A549 (cell line): ENCODE results near the gene IMPG2.

Experiments
- CBX2 ChIP-seq: fragments of 200-600 bp; sonication (generic); IDR thresholded peaks from 2 replicates; pipeline ENCODE4 v1.6.1; 2016; ENCODE audit warnings: low read depth, mild to moderate bottlenecking, borderline replicate concordance
- CEBPB ChIP-seq, 2 experiments: fragments of >200 bp in 1 of 2; sonication (Bioruptor Twin) in 1 of 2; formaldehyde crosslinking in 1 of 2; IDR thresholded peaks; 2 replicates each; pipeline ENCODE4 v1.6.1; 2012 to 2016
- EP300 ChIP-seq, 2 experiments: fragments of >200 bp; sonication (Bioruptor Twin); formaldehyde crosslinking; IDR thresholded peaks; 2 replicates in 1 of 2; 3 replicates in 1 of 2; pipeline ENCODE4 v1.6.1; 2016 to 2017
- KDM1A ChIP-seq: fragments of 200-600 bp; sonication (generic); IDR thresholded peaks from 2 replicates; pipeline ENCODE4 v1.6.1; 2016; ENCODE audit warnings: low read depth, mild to moderate bottlenecking
- RCOR1 ChIP-seq: fragments of 150-350 bp; IDR thresholded peaks from 2 replicates; pipeline ENCODE4 v1.6.1; 2014; ENCODE audit warnings: antibody characterized with exemption, low read length, low read depth
- REST ChIP-seq: fragments of 200-600 bp; sonication (generic); IDR thresholded peaks from 2 replicates; pipeline ENCODE4 v1.6.1; 2016; ENCODE audit warnings: antibody characterized with exemption, mild to moderate bottlenecking, moderate library complexity
- SMC3 ChIP-seq: fragments of >200 bp; sonication (Bioruptor Twin); formaldehyde crosslinking; IDR thresholded peaks from 3 replicates; pipeline ENCODE4 v1.6.1; 2018; ENCODE audit warnings: inconsistent platforms
- SREBF2 ChIP-seq: fragments of 450-650 bp; IDR thresholded peaks from 2 replicates; pipeline ENCODE4 v1.6.1; 2014; ENCODE audit warnings: mild to moderate bottlenecking, moderate library complexity
- ZFP36 ChIP-seq: fragments of 450-650 bp; IDR thresholded peaks from 2 replicates; pipeline ENCODE4 v1.6.1; 2014; ENCODE audit warnings: borderline replicate concordance; ENCODE audit not compliant: partially characterized antibody
- ZNF302 ChIP-seq: fragments of 250-450 bp; sonication (Bioruptor Pico); IDR thresholded peaks from 2 replicates; pipeline ENCODE4 v1.9.0; 2021; ENCODE audit warnings: inconsistent platforms, mild to moderate bottlenecking, moderate library complexity
- TF ChIP-seq, protein P1 (sequence below): fragments of >200 bp; sonication (Bioruptor Twin); formaldehyde crosslinking; IDR thresholded peaks from 3 replicates; pipeline ENCODE4 v1.5.1; 2016

GRCh38 chr3:101362406-101362805 is 42.0 kb upstream of the IMPG2 start:
- TF ChIP-seq, protein P1, sequence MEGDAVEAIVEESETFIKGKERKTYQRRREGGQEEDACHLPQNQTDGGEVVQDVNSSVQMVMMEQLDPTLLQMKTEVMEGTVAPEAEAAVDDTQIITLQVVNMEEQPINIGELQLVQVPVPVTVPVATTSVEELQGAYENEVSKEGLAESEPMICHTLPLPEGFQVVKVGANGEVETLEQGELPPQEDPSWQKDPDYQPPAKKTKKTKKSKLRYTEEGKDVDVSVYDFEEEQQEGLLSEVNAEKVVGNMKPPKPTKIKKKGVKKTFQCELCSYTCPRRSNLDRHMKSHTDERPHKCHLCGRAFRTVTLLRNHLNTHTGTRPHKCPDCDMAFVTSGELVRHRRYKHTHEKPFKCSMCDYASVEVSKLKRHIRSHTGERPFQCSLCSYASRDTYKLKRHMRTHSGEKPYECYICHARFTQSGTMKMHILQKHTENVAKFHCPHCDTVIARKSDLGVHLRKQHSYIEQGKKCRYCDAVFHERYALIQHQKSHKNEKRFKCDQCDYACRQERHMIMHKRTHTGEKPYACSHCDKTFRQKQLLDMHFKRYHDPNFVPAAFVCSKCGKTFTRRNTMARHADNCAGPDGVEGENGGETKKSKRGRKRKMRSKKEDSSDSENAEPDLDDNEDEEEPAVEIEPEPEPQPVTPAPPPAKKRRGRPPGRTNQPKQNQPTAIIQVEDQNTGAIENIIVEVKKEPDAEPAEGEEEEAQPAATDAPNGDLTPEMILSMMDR = no peak
- no peak for TF ChIP-seq KDM1A
- no peak for TF ChIP-seq CBX2
- no peak for TF ChIP-seq RCOR1
- TF ChIP-seq EP300 (IDR thresholded peaks at IDR 0.05) = no peak
- no peak for TF ChIP-seq ZFP36
- TF ChIP-seq SMC3 = no peak
- no peak for TF ChIP-seq ZNF302 (CRISPR knock-in tag)
- TF ChIP-seq SREBF2 = no peak
- no peak for TF ChIP-seq CEBPB (IDR thresholded peaks at IDR 0.05)
- TF ChIP-seq REST = no peak
